Measurements from ENCODE around the gene DENND1B.

DNA sequence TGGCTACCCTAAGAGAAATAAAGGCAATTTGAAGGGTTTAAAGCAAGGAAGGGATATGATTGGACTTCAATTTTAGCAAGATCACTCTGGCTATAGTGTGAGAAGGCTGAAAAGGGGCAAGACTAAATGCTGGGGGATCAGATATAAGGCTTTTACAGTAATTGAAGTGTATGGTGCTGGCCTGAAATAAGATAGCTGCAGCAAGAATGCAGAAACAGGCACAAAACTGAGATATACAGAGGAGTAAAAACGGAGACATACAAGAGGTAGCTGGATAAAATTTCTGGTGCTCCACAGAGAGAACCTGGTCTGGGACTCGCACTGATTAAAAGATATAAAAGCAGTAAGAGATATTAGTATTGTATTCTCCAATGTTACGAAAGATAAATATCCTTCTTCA is 92.0 kb downstream of the DENND1B start:
- TF ChIP-seq, protein P1, sequence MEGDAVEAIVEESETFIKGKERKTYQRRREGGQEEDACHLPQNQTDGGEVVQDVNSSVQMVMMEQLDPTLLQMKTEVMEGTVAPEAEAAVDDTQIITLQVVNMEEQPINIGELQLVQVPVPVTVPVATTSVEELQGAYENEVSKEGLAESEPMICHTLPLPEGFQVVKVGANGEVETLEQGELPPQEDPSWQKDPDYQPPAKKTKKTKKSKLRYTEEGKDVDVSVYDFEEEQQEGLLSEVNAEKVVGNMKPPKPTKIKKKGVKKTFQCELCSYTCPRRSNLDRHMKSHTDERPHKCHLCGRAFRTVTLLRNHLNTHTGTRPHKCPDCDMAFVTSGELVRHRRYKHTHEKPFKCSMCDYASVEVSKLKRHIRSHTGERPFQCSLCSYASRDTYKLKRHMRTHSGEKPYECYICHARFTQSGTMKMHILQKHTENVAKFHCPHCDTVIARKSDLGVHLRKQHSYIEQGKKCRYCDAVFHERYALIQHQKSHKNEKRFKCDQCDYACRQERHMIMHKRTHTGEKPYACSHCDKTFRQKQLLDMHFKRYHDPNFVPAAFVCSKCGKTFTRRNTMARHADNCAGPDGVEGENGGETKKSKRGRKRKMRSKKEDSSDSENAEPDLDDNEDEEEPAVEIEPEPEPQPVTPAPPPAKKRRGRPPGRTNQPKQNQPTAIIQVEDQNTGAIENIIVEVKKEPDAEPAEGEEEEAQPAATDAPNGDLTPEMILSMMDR (conservative IDR thresholded peaks at IDR 0.05): no peak
- no peak for TF ChIP-seq ZFX (IDR thresholded peaks at IDR 0.05)

Measured in C4-2B (cell line).